Measurements from ENCODE around the gene SGMS2.

DNA sequence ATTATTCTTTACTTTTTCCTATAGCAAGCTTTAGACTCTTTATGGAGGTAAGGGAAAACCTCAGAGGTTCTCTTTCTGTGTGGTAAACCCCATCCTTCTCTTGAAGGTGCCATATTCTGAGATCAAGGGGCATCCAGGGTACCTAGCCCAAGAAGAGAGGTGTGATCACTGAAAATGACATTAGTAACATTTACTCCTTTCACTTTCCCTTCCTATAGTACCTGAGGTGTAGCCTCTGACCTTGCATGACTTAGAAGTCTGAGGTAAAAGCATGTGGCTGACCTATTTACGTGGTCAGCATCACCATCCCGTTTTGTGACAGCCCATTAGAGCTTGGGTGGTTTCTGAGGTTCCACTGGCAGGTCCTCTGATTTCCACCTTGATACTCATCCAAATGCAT is 25.7 kb downstream of the SGMS2 start:
- no peak for TF ChIP-seq SMC3 (IDR thresholded peaks at IDR 0.05)
- TF ChIP-seq EP300 (IDR thresholded peaks at IDR 0.05) = no peak
- TF ChIP-seq MYC (IDR thresholded peaks at IDR 0.05; ENCODE audit: borderline replicate concordance, low read length) = no peak
- TF ChIP-seq CHD4 (IDR thresholded peaks at IDR 0.05; ENCODE audit: borderline replicate concordance) = no peak
- TF ChIP-seq RNF2 (IDR thresholded peaks at IDR 0.05; ENCODE audit: borderline replicate concordance, low read depth) = no peak
- no peak for TF ChIP-seq BHLHE40 (IDR thresholded peaks at IDR 0.05; ENCODE audit: low read depth, low read length)
- TF ChIP-seq, protein P1, sequence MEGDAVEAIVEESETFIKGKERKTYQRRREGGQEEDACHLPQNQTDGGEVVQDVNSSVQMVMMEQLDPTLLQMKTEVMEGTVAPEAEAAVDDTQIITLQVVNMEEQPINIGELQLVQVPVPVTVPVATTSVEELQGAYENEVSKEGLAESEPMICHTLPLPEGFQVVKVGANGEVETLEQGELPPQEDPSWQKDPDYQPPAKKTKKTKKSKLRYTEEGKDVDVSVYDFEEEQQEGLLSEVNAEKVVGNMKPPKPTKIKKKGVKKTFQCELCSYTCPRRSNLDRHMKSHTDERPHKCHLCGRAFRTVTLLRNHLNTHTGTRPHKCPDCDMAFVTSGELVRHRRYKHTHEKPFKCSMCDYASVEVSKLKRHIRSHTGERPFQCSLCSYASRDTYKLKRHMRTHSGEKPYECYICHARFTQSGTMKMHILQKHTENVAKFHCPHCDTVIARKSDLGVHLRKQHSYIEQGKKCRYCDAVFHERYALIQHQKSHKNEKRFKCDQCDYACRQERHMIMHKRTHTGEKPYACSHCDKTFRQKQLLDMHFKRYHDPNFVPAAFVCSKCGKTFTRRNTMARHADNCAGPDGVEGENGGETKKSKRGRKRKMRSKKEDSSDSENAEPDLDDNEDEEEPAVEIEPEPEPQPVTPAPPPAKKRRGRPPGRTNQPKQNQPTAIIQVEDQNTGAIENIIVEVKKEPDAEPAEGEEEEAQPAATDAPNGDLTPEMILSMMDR (IDR thresholded peaks at IDR 0.05) = no peak
- no peak for TF ChIP-seq RCOR1 (IDR thresholded peaks at IDR 0.05; ENCODE audit: low read depth, low read length)

All from A549 (cell line).